Endothelial cell of umbilical vein (primary cell): ENCODE results near the gene SUOX. TPM values are rescaled to one million over a fixed set of nuclear protein-coding genes. Genes with fewer than 3 reads are reported as not detected.
"Not testable (repeated sequence)": the region's sequence is repeated elsewhere in the genome, so short reads cannot be mapped to it uniquely, and the experiment has no call there.

ENCODE experiments used
- BruUV-seq: library from RNA; stranded (reverse); fragments of 400-500 nt; replicated peaks from 2 replicates; lab custom pipeline; 2021; lab: Mats Ljungman, UMichigan
- CTCF ChIA-PET: fragments of 300-600, 350-600 bp; sonication (Branson Sonifier 250); formaldehyde crosslinking; loops from one replicate; lab custom pipeline; 2021; ENCODE audit warnings: antibody characterized with exemption, inconsistent platforms; lab: Charles Lee
- POLR2A ChIA-PET: fragments of 300-600, 350-600 bp; sonication (Branson Sonifier 250); formaldehyde crosslinking; loops from one replicate; lab custom pipeline; 2021; ENCODE audit warnings: antibody characterized with exemption, inconsistent platforms; lab: Charles Lee
- DNase-seq: peaks from one replicate; pipeline ENCODE4 v3.0.0-alpha.2; 2011; ENCODE audit warnings: low read depth, low spot score
- FAIRE-seq: peaks from 2 replicates; lab custom pipeline; 2011; peaks lifted over from hg19 to GRCh38; lab: Jason Lieb, UNC
- H2AFZ ChIP-seq: 2 replicates; pipeline ENCODE4 v1.6.0; 2012; ENCODE audit warnings: low read depth, low read length, control low read depth, inconsistent platforms
- H3K27ac ChIP-seq: 2 replicates; pipeline ENCODE4 v1.5.1; 2011; ENCODE audit warnings: low read depth, mild to moderate bottlenecking, control low read depth, low read length, moderate library complexity; ENCODE audit not compliant: insufficient read depth
- H3K27me3 ChIP-seq, 2 experiments: 2 replicates each; pipeline versions ENCODE4 v1.6.0 to v1.6.1; 2011; ENCODE audit warnings: low read length in 2 of 2, mixed read lengths in 1 of 2; ENCODE audit not compliant: control insufficient read depth in 2 of 2, insufficient read depth in 2 of 2
- H3K36me3 ChIP-seq, 2 experiments: 2 replicates in 1 of 2; 3 replicates in 1 of 2; pipeline ENCODE4 v1.5.1; 2011; ENCODE audit warnings: low read length in 2 of 2, mild to moderate bottlenecking in 1 of 2, moderate library complexity in 1 of 2; ENCODE audit not compliant: control insufficient read depth in 2 of 2, insufficient read depth in 2 of 2; ENCODE audit errors: extremely low read depth in 1 of 2
- H3K4me1 ChIP-seq: 3 replicates; pipeline ENCODE4 v1.5.1; 2011; ENCODE audit warnings: mild to moderate bottlenecking, low read length; ENCODE audit not compliant: control insufficient read depth, insufficient read depth; ENCODE audit errors: extremely low read depth
- H3K4me2 ChIP-seq: 2 replicates; pipeline ENCODE4 v1.6.1; 2011; ENCODE audit warnings: low read length, control low read depth, mixed read lengths; ENCODE audit not compliant: insufficient read depth
- H3K4me3 ChIP-seq, 3 experiments: fragments of 200-600 bp in 1 of 3; sonication (generic), shearing (Covaris generic) in 1 of 3; replicated peaks in 1 of 3; 2 replicates each; pipeline ENCODE4 v1.5.1; 2011 to 2016; ENCODE audit warnings: control low read depth in 3 of 3, low read length in 3 of 3, mild to moderate bottlenecking in 2 of 3, inconsistent platforms in 1 of 3, low read depth in 1 of 3, moderate library complexity in 1 of 3; ENCODE audit not compliant: insufficient read depth in 1 of 3
- H3K79me2 ChIP-seq: 2 replicates; pipeline ENCODE4 v1.6.0; 2012; ENCODE audit warnings: low read length, inconsistent platforms; ENCODE audit not compliant: control insufficient read depth, insufficient read depth
- H3K9ac ChIP-seq: replicated peaks from 2 replicates; pipeline ENCODE3; 2011; ENCODE audit warnings: low read length, control low read depth; ENCODE audit not compliant: insufficient read depth; ENCODE audit errors: extremely low read depth
- H3K9me1 ChIP-seq: replicated peaks from 3 replicates; pipeline ENCODE4 v1.6.0; 2011; ENCODE audit warnings: mild to moderate bottlenecking, low read length; ENCODE audit not compliant: control insufficient read depth, insufficient read depth; ENCODE audit errors: extremely low read depth
- H3K9me3 ChIP-seq: replicated peaks from 2 replicates; pipeline ENCODE4 v1.5.1; 2012; ENCODE audit warnings: low read length, inconsistent platforms; ENCODE audit not compliant: control insufficient read depth, insufficient read depth
- H4K20me1 ChIP-seq: replicated peaks from 2 replicates; pipeline ENCODE3; 2011; ENCODE audit warnings: mild to moderate bottlenecking, low read length; ENCODE audit not compliant: control insufficient read depth, insufficient read depth; ENCODE audit errors: extremely low read depth
- MYC ChIP-seq: IDR thresholded peaks from one replicate; pipeline ENCODE4 v1.6.1; 2011; ENCODE audit warnings: mild to moderate bottlenecking, low read depth, low read length
- dilution Hi-C: fragments of 300-500 bp; cut with MboI; formaldehyde crosslinking; loops from one replicate; pipeline ENCODE4 v1.15.0; 2019; ENCODE audit warnings: low sequenced_read_pairs; ENCODE audit not compliant: extremely low pct_ligation_motif_present
- intact Hi-C: fragments of 100-400 bp; cut with micrococcal nuclease; formaldehyde crosslinking; loops from one replicate; pipeline ENCODE4 v1.10.0; 2022
- polyA plus RNA-seq, 4 experiments: library from polyadenylated mRNA; depleted of rRNA in 3 of 4; stranded (reverse) in 3 of 4; unstranded in 1 of 4; fragments of >200 nt; gene quantifications; 2 replicates each; pipeline versions ENCODE4 v1.2.1 to v1.2.3, GENCODE V29; 2011 to 2012; ENCODE audit warnings: missing spikeins in 1 of 4
- total RNA-seq: library from RNA; stranded (reverse); gene quantifications from 2 replicates; pipeline ENCODE4 v1.2.3, GENCODE V29; 2021

SUOX gene
- total and polyA plus RNA-seq, 2 donors (not counting 3 experiments of a cell fraction or from before 2014, with no cell fraction given) = 24.3 to 31.4 TPM

DNA sequence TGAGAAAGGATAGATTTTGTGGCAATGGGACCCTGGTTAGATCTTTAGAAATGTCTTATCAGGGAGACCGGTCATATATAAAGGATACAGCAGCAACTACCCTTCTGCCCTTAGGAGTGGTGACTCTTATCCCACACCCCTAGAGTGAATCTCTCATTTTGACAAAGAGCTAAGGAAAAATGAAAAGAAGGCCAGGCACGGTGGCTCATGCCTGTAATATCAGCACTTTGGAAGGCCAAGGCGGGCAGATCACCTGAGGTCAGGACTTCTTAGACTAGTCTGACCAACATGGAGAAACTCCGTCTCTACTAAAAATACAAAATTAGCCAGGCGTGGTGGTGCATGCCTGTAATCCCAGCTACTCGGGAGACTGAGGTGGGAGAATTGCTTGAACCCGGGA, 11.1 kb upstream of the SUOX start:
- H3K36me3 ChIP-seq = peaks cover 17 to 21% of the 10 kb centered on the region in 2 experiments
- H3K4me3 ChIP-seq, H3K9me1 ChIP-seq, FAIRE-seq, BruUV-seq, H2AFZ ChIP-seq, H3K27ac ChIP-seq, H4K20me1 ChIP-seq, H3K27me3 ChIP-seq, H3K9ac ChIP-seq, DNase-seq, intact Hi-C loops, H3K4me1 ChIP-seq, H3K79me2 ChIP-seq, H3K4me2 ChIP-seq, H3K9me3 ChIP-seq: not testable (repeated sequence)
- POLR2A ChIA-PET = interaction anchor here (1.2 kb wide), 1 partner anchor 12 kb away, joined by 3 read pairs; the partner anchor contains the start of gene RAB5B
- dilution Hi-C loops = loop anchor here (10.0 kb wide), 1 partner anchor 231 kb away; no protein-coding TSS in a partner anchor
- CTCF ChIA-PET = interaction anchor here (0.6 to 3.1 kb wide), 6 partner anchors 10 to 247 kb away, joined by 3 to 20 read pairs (median 5); partner anchors contain the start of genes RAB5B and SUOX

DNA sequence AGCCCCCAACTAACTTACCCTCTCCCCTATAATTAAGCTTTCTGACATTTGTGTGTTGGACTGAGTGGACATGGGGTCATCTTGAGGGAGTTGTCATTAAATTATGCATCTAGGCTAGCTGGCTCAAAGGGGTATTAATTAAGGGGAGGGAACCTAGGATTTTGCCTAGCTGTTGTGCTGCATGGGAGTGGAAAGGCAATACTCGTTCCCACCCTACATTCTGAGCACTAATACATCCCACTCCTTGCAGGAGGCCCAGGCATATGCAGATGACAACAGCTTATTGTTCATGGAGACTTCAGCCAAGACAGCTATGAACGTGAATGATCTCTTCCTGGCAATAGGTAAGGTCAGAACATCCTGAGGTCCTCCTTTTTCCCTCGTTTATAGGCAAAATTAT, 6.0 kb upstream of the SUOX start:
- POLR2A ChIA-PET = no interaction called here
- peaks cover 27 to 31% of the 10 kb centered on the region in 2 experiments for H3K36me3 ChIP-seq
- no peak for DNase-seq
- H3K9ac ChIP-seq = no peak overlapping the region
- intact Hi-C loops (no loop called here), dilution Hi-C loops (no loop called here)
- no peak for TF ChIP-seq MYC
- no peak overlapping the region for H3K4me2 ChIP-seq
- H3K4me3 ChIP-seq = no peak overlapping the region
- no peaks in the 10 kb centered on the region for H3K9me3 ChIP-seq
- FAIRE-seq = no peak
- CTCF ChIA-PET = interaction anchor here (1.2 kb wide), 1 partner anchor 38 kb away, joined by 9 read pairs; no protein-coding TSS in a partner anchor
- no peaks in the 10 kb centered on the region for H3K79me2 ChIP-seq
- H3K4me1 ChIP-seq = no peaks in the 10 kb centered on the region
- H3K9me1 ChIP-seq = no peaks in the 10 kb centered on the region
- BruUV-seq = no TSS peak
- H4K20me1 ChIP-seq = no peaks in the 10 kb centered on the region
- H3K27me3 ChIP-seq = no peaks in the 10 kb centered on the region
- H3K27ac ChIP-seq = no peak overlapping the region
- H2AFZ ChIP-seq = no peak overlapping the region
